ENCODE measurements around the gene PXT1. TPM values are rescaled to one million over a fixed set of nuclear protein-coding genes. Genes with fewer than 3 reads are reported as not detected.
"Not testable (repeated sequence)": the region's sequence is repeated elsewhere in the genome, so short reads cannot be mapped to it uniquely, and the experiment has no call there.

The PXT1 gene
- total RNA-seq, 1 donor from 2014 or later, result not detected

GRCh38 chr6:36487698-36488097 lies 45.0 kb upstream of the PXT1 start:
- H3K27ac ChIP-seq, result no peak overlapping the region
- peaks cover 43 to 51% of the 10 kb centered on the region in 2 donors for H3K36me3 ChIP-seq
- no peak overlapping the region for H3K4me3 ChIP-seq
- H3K27me3 ChIP-seq, result no peaks in the 10 kb centered on the region
- H3K9me3 ChIP-seq, result no peaks in the 10 kb centered on the region
- intact Hi-C loops (cut with DNase I), result no loop called here
- H3K4me1 ChIP-seq, result peaks cover 0 to 2% of the 10 kb centered on the region in 2 donors
- no peak for DNase-seq (ENCODE audit: low spot score in 2 of 2)
- TF ChIP-seq CTCF (IDR thresholded peaks at IDR 0.05), result no peak

GRCh38 chr6:36484736-36485135 lies 42.1 kb upstream of the PXT1 start:
- intact Hi-C loops (cut with DNase I), result no loop called here
- no peak for TF ChIP-seq CTCF (IDR thresholded peaks at IDR 0.05)
- Histone ChIP-seq H3K4me1 (peaks cover 0 to 2% of the 10 kb centered on the region in 2 donors), H3K27ac (no peak overlapping the region), H3K9me3 (no peaks in the 10 kb centered on the region), H3K36me3 (peaks cover 69 to 72% of the 10 kb centered on the region in 2 donors), H3K4me3 (no peak overlapping the region), H3K27me3 (no peaks in the 10 kb centered on the region)
- DNase-seq (ENCODE audit: low spot score in 2 of 2), result no peak

- H3K27ac ChIP-seq; H3K4me3 ChIP-seq; H3K9me3 ChIP-seq; H3K27me3 ChIP-seq; H3K4me1 ChIP-seq; intact Hi-C loops (cut with DNase I); DNase-seq (ENCODE audit: low spot score in 2 of 2): not testable (repeated sequence)
- H3K36me3 ChIP-seq, result peaks cover 69 to 73% of the 10 kb centered on the region in 2 donors
Observed at GRCh38 chr6:36483326-36483725, 40.7 kb upstream of the PXT1 start.

GRCh38 chr6:36479256-36479655 lies 36.6 kb upstream of the PXT1 start:
- no peak overlapping the region for H3K27ac ChIP-seq
- H3K9me3 ChIP-seq, result no peaks in the 10 kb centered on the region
- no peaks in the 10 kb centered on the region for H3K27me3 ChIP-seq
- no peak for DNase-seq (ENCODE audit: low spot score in 2 of 2)
- peaks cover 36 to 41% of the 10 kb centered on the region in 2 donors for H3K36me3 ChIP-seq
- intact Hi-C loops (cut with DNase I), result no loop called here
- no peak overlapping the region for H3K4me3 ChIP-seq
- TF ChIP-seq CTCF (IDR thresholded peaks at IDR 0.05), result no peak
- H3K4me1 ChIP-seq, result no peaks in the 10 kb centered on the region

- Histone ChIP-seq H3K4me3 (no peak overlapping the region), H3K4me1 (no peaks in the 10 kb centered on the region), H3K27me3 (no peaks in the 10 kb centered on the region), H3K36me3 (peaks cover 29 to 39% of the 10 kb centered on the region in 2 donors), H3K9me3 (no peaks in the 10 kb centered on the region), H3K27ac (no peak overlapping the region)
- DNase-seq (ENCODE audit: low spot score in 2 of 2), result no peak
- TF ChIP-seq CTCF (IDR thresholded peaks at IDR 0.05), result no peak
- intact Hi-C loops (cut with DNase I), result no loop called here
Observed at GRCh38 chr6:36478051-36478526, 35.4 kb upstream of the PXT1 start.

GRCh38 chr6:36469946-36470345 lies 27.3 kb upstream of the PXT1 start:
- H3K27ac ChIP-seq, result no peak overlapping the region
- DNase-seq (ENCODE audit: low spot score in 2 of 2), result no peak
- intact Hi-C loops (cut with DNase I), result no loop called here
- no peaks in the 10 kb centered on the region for H3K9me3 ChIP-seq
- peaks cover 20 to 26% of the 10 kb centered on the region in 2 donors for H3K36me3 ChIP-seq
- H3K4me1 ChIP-seq, result no peaks in the 10 kb centered on the region
- H3K27me3 ChIP-seq, result no peaks in the 10 kb centered on the region
- no peak for TF ChIP-seq CTCF (IDR thresholded peaks at IDR 0.05)
- no peak overlapping the region for H3K4me3 ChIP-seq
